HG03060 (cell line): ENCODE measurements around the gene FMN1.
A peak's percentile ranks its signal among the peaks of the same experiment; 100 is the strongest.

Source experiments
- ATAC-seq: cut with Tn5 transposase; IDR thresholded peaks from one replicate; pipeline ENCODE4 v1.9.1; 2021; ENCODE audit warnings: low read depth, moderate number of reproducible peaks; ENCODE audit not compliant: unreplicated experiment

Gene FMN1

DNA sequence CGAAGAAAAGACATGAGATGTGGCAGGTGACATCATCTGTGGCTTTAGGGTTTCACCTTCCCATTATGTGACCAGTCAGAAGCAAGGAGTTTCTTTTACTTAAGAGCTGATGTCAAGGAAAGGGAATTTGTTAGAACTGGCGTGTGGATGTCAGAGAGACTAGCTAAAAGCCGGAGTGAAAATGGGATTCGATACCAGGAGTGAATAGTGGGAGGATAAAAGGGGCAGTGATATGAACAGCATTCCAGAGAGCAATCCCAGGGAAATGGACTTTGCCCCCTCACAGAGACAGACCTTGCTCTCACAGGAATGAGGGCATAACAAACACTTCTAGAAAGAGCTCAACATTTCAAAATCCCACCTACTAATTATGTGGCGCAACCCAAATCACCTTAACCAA lies 5.9 kb upstream of the FMN1 start:
- no peak for ATAC-seq

DNA sequence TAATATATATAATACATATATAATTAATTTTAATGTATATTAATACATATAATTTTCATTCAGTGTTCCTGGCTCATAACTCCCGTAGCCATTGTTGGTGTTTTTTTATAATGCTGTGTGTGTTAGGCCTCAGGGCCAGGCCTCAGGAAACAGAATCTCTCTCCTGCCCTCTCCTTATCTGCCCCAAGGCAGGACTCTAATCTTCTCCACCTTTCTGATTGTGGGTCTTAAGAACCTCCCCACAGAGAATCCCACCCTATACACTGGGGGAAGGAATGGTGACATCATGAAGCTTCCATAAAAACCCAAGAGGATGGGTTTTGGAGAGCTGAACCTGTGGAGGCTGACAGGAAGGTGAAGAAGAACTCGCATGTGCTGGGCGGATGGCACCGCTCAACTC lies 4.0 kb upstream of the FMN1 start:
- no peak for ATAC-seq

DNA sequence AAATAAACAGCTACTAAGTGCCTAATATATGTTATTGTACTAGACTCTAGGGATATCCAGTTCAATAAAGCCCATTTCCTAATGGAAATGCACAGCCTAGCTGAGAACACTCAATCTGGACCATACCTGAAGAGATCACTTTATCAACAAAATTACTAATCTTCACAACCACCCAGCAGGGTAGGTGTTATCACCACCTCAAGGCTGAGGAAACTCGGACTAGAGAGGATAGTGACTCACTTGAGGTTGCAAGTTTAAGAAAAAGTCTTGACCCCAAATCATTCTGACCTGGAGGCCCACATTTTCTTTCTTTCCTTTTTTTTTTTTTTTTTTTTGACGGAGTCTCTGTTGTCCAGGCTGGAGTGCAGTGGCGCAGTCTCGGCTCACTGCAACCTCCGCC lies 3.1 kb upstream of the FMN1 start:
- ATAC-seq, result no peak

DNA sequence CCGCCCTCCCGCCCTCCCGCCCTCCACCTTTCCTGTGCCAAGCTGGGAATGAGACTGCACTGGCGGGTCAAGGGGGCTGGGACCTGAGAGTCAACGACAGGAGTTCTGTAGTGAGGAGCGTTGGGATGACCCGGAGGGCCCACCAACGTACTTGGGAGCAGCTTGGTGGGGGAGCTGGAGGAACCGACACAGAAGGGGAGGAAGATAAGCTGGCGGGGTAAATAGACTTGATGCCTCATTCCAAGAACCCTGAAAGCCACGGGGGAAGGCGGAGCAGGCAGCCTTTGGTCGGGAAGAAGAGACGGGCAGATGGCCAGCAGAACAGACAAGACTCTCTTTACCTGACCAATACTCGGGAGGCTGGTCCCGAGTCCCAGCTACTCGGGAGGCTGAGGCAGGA lies 277 bp downstream of the FMN1 start:
- ATAC-seq, result no peak

DNA sequence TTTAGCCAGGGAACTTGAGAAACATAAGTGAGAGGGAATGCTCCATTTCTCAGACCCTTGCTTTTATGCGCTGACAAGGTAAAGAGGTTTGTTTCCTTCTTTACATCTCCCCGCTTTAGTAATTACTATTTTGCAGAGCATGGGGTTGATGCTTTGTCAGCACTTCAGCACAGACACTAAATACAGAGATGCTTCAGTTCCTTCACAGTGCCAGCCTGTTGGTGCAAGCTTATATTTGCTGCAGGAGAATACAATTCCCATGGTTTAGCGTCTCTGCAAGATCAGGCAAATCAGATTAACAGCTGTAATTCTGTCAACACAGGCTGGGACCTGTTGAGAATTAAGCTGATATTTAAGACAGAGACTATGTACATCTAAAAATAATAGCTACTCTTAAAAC lies 2.9 kb downstream of the FMN1 start:
- no peak for ATAC-seq

DNA sequence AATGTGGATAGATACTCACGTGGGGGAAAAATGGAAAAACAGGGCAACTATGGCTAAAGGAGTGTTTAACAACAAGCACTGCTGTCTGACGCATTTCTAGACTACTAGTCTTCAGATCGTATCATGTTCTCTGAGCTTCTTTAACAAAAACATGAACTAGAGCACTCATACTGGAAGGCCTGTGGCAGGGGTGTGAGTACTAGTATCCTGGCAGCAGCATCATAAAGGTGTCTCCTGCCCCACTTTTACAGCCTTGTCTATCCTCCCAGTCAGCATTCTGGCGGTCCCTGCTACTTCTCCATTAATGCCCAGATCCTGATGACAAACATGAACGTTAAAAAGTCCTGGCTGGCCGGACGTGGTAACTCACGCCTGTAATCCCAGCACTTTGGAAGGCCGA lies 4.0 kb downstream of the FMN1 start:
- ATAC-seq, result no peak

DNA sequence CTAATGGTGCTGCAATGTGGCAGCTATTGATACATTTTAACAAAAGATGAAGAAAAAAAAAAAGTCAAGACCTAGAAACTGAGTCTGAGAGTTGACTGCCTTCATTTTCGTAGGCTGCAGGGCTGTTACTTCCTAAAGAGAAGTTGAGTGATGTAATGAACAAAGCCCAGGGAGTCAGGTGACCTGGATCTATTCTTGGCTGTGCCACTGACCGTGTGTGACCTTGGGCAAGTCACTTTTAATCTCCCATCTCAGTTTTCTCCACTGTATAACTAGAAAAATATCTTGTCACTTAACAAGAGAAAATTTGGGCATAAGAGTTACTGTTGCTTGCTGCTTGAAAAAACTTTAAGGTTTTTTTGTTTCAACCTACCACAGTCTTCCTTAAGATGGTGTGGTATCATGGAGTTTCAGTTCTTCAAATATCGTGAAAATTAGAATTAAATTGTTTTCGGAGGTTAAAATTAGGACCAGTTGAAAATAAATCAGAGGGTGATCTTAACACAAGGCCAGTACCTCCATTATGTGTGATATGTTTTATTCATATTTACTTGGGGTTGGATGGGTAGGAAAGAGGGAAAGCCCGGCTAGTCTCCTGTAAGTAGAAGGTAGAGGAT lies 5.8 kb downstream of the FMN1 start:
- ATAC-seq, result peak; percentile 38

DNA sequence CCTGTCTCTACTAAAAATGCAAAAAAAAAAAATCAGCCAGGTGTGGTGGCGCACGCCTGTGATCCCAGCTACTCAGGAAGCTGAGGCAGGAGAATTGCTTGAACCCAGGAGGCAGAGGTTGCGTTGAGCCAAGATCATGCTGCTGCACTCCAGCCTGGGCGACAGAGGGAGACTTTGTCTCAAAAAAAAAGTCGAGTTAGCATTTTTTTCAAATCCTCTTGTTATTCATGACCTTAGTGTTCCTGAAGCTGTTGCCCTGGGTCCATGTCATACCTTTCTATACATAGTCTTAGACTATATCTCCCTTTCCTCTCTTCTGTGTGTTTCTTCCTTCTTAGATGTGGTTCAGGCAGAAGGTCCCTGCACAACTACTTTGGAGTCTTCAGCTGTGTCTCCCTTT lies 6.4 kb downstream of the FMN1 start:
- ATAC-seq, result no peak

DNA sequence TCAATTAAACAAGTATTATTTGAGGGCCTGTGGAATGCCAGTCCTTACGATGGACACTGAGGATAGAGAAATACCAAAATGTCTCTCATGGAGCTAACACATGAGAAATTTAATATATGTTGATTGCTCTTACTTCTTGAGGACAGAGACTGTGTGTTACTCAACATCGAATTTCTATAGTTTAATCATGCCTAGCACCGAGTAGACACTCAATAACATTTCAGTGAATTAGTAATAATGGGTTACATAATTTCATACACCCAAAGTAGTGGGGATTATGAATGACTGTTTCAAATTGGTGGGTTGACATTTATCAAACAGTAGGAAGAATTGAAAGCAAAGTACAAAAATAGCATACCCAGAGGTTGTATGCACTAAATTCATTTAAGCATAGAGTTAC lies 11.2 kb downstream of the FMN1 start:
- no peak for ATAC-seq

DNA sequence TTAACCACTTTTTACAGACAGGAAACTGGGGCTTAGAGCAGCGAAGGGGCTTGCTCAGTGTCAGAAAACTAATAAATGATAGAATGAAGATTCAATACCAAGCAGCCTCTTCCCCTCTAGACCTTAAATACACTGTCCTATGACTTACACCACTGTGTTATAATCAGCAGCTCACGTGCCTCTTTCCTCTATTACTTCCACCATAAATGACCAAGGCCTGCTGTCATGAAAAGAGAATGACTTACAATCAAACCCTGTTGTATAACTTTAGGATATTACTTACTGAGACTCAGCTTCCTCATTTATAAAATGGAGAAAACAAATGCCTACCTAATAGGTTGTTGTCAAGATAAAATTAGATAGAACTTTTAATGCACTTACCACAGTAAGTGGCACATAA lies 11.6 kb downstream of the FMN1 start:
- ATAC-seq, result no peak

DNA sequence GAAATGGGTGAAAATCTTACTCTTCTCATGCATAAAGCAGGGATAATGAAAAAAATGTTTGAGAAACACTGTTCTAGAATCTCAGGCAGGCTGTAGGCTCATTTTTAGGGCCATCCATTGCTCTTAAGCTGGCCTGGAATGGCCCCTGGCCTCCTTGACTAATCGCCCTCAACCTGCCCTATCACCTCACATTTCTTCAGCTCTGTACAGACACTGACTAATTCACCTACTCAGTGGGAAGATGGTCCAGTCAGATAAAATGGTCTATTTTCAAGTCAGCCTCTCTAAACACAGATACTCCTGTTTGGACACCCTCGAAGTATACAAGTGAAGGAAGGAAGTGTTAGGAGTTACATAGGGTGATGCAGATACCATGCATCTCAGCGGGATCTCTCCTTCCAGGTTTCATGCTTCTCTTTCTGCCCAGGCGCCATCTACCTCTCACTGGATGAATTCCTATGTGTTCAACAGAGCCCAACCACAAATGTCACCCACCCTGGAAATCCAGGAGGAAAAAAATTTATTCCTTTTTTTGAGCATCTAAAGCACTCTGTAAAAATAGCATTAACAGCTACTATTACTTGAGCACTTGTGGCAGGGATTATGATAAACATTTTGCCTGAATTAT lies 12.1 kb downstream of the FMN1 start:
- no peak for ATAC-seq

DNA sequence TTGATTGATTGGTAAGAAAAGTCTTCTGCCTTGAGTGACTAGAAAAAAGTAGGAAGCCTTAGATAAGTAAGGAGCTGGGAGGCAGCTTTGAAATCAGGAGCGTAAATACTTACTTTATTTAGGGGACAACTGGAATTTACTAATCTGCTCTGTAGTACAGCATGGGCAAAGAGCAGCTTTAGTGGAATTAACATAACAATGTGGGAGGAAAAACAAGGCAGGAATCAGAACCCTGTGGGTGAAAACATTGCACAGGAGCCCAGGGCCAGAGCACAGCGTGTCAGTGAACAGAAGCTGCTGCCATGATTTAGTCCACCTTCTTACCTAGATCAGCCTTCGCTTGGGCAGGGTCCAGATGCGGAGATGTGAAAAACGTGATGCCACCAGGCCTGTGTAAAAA lies 14.6 kb downstream of the FMN1 start:
- ATAC-seq, result no peak

DNA sequence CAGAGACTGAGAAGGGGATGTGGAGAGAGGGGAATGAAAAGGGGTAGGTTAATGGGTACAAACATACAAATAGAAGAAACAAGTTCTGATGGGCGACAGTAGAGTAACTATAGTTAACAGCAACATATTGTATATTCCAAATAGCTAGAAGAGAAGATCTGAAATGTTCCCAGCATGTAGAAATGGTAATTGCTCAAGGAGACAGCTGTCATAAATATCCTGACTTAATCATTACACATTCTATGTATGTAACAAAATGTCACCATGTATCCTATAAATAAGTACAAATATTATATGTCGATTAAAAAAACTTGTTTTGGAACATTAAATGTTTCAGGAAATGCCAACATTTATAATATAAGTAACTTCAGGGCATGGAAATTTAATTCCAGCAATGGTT lies 23.3 kb downstream of the FMN1 start:
- ATAC-seq, result no peak

DNA sequence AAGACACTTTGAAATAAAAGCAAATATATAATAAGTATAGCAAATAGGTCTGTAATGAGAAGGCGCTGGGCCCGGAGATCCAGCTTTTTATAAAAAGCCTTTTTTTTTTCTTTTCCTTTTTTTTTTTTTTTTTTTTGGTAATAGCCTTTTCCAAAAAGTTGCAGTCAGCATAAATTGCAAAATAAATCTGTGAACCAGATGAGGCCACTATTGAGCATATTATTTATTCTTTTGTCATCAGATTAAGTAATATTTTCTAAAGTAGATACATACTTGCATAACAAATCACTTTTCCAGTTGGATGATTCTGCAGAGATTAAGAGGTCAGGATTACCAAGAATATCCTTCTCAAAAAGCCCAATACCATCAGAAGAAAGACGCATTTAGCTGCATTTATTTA lies 24.9 kb downstream of the FMN1 start:
- no peak for ATAC-seq

DNA sequence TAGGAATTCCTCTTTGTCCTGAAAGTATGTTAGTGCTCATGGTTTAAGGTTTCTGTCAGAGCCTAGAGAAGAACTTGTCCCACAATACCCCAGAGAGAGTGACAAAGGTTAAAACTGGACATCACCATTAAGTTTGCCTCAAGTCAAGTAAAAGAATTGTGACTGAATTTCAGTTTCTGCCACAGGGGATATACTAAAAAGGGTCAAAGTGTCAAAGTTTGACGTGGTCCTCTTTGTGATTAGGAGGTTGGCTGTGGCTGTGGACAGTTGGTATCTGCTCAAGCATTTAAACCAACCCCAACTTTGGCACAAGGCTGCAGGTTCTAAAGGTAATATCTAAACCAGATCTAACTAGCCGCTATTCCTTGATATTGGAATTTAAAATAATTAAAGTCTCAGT lies 26.1 kb downstream of the FMN1 start:
- no peak for ATAC-seq

DNA sequence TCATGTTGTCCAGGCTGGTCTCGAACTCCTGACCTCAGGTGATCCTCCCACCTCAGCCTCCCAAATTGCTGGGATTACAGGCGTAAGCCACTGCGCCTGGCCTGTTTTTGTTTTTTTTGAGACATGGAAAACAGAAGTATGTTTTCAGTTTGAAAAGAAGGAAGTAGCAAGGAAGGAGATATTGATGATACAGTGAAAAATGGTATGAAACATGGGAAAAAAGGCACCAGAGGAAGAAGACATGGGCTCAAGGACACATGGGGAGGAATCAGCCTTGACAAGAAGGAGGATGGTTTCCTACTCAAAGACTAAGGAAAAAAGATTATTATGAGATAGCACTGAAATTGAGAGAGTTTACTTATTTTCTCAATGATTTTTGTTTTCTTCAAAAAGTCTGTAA lies 30.7 kb downstream of the FMN1 start:
- no peak for ATAC-seq

DNA sequence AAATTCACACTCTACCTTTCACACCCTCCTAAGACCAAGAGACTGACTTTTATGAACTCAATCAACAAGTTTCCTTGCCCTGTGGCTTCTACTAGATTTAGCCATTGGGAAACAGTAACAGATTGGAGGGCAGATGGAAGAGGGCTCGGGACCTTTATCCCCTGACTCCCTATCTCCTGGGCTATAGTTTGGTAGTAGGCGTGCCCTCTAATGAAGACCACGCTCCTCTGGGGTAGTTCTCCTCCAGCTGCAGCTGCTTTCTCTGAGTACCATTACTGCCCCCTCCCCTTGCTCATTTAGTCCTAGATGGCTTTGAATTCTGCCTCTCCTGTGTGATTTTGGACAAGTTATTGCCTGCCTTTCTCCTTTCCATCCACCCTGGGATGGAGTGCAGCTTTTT lies 33.3 kb downstream of the FMN1 start:
- no peak for ATAC-seq

DNA sequence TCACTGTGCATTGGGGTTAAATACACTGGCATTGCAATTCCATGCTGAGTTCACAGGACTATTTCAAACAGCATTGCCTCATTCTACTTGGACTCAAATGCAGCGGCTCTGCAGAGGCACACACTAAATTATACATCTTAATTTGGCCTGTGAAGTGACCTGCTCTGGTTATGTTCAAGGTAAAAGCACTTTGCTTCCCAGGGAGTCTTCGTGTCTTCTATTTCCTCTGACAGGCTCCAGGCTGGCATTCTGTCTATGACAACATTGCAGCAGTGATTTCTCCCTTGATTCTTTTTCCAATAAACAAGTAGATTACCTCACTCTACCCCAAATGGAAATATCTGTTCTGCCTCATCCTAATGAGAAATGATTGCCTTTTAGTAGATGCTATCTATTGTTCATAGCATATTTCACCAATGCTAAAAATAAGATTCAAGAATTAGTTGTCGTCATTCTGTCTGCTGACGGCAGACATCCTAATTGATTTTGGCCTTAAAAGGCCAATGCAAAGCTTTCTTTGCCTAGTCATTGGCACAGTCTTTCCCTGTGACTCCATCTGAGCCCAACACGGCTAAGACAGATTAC lies 33.8 kb downstream of the FMN1 start:
- no peak for ATAC-seq

DNA sequence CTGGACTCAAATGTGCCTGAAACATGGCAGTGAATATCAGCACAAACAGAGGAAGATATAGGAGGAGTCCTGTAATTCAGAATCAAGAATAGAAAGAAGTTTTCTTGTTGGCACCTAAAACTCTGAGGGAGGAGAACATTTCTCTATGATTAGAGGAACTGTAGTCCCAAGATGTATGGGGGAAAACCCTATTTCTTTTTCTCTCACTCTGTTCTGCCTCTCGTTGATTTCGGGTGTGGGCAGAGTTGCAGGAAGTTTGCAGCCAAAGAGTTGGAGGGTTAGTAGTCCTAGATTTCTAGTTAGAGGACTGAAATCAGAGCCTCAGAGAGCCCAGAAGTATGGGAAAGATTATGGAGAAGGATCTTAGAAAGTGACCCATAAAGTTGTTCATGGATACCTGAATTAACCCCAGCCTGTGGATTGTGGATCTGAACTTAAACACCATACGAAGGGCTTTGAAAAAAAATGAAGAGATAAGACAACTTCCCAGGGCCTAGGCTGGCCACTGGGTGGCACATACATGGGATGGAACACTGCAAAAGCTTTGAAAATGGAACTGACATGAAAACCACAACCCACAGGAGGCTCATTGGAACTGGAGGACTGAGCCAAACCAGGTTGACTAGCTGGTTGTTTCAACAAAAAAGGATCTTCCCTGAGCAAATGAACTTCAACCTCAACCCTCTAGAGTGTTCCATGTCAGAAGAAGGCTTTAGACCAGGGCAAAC lies 34.6 kb downstream of the FMN1 start:
- ATAC-seq, result no peak

DNA sequence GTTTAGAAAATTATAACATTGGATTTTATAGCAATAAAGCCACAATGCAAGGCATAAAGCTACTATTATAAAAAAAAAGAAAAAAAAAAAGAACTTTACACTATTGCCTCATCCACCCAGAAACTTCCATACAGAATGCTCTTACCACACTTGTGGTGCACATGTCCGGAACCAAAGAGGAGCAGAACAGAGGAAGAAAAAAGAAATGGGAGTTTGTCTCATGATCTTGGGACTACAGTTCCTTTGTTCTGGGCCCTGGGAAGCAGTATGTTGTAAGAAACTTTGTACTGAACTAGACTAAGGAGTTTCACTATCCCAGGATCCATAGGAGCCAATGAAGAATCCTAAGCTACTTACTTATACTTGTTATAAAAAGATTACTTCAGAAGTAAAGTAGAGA lies 36.1 kb downstream of the FMN1 start:
- no peak for ATAC-seq

DNA sequence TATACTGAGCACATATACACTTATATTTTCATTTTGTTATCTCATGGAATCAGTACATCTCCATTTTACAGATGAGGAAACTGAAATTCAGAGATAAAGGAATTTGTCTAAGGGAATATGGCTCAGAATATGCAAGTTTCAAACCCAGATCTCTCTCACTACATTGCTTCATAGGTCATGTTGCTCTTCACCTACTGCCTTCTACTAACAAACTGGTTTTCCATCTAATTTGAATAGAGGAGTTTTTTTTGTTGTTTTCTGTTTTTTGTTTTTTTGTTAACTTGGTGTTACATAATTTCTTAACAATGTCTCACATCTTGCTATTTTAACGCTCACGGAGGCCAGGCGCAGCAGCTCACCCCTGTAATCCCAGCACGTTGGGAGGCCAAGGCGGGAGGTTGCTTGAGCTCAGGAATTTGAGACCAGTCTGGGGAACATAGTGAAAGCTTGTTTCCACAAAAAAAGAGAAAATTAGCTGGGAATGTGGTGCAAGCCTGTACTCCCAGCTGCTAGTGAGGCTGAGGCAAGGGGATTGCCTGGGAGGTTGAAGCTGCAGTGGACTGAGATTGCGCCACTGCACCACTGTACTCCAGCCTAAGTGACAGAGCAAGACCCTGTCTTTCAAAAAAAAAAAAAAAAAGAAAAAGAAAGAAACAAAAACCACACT lies 37.0 kb downstream of the FMN1 start:
- no peak for ATAC-seq
